NCI-H2196 treated with DMSO at 0.1 percent for 48 hours (cell line): Measurements from ENCODE around the gene AFAP1.

Experiments used
- DNase-seq: peaks from one replicate; lab custom pipeline; 2025; ENCODE audit not compliant: unreplicated experiment; lab: John Stamatoyannopoulos, UW

Gene AFAP1

GRCh38 chr4:7844594-7844991 lies 95.1 kb downstream of the AFAP1 start:
- no peak for DNase-seq

GRCh38 chr4:7843831-7844593 lies 95.6 kb downstream of the AFAP1 start:
- DNase-seq: no peak

GRCh38 chr4:7842384-7843279 lies 97.0 kb downstream of the AFAP1 start:
- DNase-seq: no peak

GRCh38 chr4:7841894-7842293 lies 97.8 kb downstream of the AFAP1 start:
- no peak for DNase-seq

- no peak for DNase-seq
Measured at GRCh38 chr4:7841071-7841470, 98.6 kb downstream of the AFAP1 start.

- no peak for DNase-seq
Measured at GRCh38 chr4:7839856-7840255, 99.8 kb downstream of the AFAP1 start.

- DNase-seq: no peak
Measured at GRCh38 chr4:7838136-7838782, 101.4 kb downstream of the AFAP1 start.

GRCh38 chr4:7837597-7838135 lies 102.0 kb downstream of the AFAP1 start:
- no peak for DNase-seq

GRCh38 chr4:7831858-7832730 lies 107.6 kb downstream of the AFAP1 start:
- no peak for DNase-seq

GRCh38 chr4:7831330-7831729 lies 108.3 kb downstream of the AFAP1 start:
- DNase-seq: no peak

GRCh38 chr4:7830747-7831146 lies 108.9 kb downstream of the AFAP1 start:
- no peak for DNase-seq

- DNase-seq: no peak
Measured at GRCh38 chr4:7829652-7830580, 109.7 kb downstream of the AFAP1 start.

GRCh38 chr4:7828793-7829301 lies 110.8 kb downstream of the AFAP1 start:
- DNase-seq: no peak

GRCh38 chr4:7828011-7828720 lies 111.5 kb downstream of the AFAP1 start:
- no peak for DNase-seq

GRCh38 chr4:7827566-7827965 lies 112.1 kb downstream of the AFAP1 start:
- no peak for DNase-seq

- no peak for DNase-seq
Measured at GRCh38 chr4:7826909-7827306, 112.8 kb downstream of the AFAP1 start.

- DNase-seq: no peak
Measured at GRCh38 chr4:7826176-7826908, 113.3 kb downstream of the AFAP1 start.

GRCh38 chr4:7824218-7824617 lies 115.4 kb downstream of the AFAP1 start:
- no peak for DNase-seq
